GM19328 (cell line): ENCODE data around the gene RTCB.
"Not testable (repeated sequence)": the region's sequence is repeated elsewhere in the genome, so short reads cannot be mapped to it uniquely, and the experiment has no call there.

Experiments
- ATAC-seq: cut with Tn5 transposase; IDR thresholded peaks from one replicate; pipeline ENCODE4 v1.9.1; 2021; ENCODE audit warnings: mild to moderate bottlenecking, moderate library complexity; ENCODE audit not compliant: unreplicated experiment

RTCB gene

DNA sequence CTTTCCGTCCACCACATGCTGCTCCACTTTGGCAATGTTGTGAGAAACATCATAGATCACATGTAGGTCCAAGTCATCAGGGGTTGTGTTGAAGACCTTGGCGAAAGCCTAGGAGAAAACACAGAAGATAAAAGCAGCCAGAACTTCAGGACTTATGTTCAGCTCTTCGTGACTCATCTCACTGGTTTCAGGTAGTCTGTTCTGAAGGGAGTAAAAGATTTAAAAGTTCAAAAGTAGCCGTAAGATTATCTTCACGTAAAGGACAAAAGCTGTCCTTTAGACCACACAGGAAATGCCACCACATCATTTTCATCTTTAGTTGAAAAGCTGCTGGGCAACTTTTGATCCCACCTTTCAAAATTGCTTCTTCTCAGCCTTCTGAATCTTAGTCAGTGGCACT, 16.9 kb downstream of the RTCB start:
- ATAC-seq = no peak

DNA sequence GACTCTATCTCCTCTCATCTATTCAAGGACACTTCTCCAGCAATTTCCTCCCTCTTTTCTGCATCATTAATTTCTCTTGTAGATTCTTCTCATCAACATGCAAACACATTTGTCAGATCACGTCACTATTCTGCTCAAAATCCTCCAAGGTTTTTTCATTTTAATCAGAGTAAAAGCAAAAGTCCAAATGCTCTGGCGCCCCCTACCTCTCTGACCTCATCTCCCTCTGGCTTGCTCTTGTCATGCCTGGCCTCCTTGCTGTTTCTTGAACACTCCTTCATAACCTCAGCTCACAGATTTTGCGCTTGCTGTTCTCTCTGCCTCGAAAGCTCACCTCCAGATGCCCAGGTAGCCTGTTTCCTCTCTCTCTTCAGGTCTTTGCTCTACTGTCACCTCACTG, 22.4 kb downstream of the RTCB start:
- no peak for ATAC-seq

DNA sequence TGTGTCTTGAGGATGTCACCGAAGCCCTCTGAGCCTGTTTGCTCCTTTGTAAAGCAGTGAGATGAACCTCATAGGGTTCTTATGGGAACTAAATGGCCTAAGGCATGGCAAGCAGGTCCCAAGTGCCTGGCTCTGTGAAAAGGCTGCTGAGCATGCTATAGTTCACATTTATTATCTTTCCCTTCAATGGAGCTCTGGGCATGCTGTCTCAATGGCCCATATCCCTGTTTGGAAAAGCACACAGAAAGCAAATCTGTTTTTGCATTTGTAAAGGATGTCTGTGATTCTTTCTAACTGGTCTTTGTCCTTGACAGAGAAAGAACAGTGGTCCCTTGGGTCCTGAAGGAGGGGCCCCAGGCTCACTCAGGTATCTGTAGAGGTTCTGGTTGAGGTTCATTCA, 26.4 kb downstream of the RTCB start:
- ATAC-seq = no peak

DNA sequence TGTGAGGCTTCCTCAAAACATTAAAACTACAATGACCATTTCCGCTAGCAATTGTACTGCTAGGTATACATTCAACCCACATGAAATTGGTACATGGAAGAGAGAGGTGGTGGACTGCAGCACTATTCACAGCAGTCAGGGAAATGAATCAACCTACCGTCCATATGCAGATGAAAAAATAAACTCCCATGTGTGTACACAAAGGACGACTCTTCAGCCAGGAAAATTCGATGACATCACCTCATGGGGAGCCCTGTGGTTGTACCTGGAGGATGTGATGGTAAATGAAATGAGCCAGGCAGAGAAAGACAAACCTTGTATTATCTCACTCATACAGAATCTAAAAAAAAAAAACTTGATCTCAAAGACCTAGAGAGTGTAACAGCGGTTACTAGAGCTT, 31.1 kb downstream of the RTCB start:
- no peak for ATAC-seq

DNA sequence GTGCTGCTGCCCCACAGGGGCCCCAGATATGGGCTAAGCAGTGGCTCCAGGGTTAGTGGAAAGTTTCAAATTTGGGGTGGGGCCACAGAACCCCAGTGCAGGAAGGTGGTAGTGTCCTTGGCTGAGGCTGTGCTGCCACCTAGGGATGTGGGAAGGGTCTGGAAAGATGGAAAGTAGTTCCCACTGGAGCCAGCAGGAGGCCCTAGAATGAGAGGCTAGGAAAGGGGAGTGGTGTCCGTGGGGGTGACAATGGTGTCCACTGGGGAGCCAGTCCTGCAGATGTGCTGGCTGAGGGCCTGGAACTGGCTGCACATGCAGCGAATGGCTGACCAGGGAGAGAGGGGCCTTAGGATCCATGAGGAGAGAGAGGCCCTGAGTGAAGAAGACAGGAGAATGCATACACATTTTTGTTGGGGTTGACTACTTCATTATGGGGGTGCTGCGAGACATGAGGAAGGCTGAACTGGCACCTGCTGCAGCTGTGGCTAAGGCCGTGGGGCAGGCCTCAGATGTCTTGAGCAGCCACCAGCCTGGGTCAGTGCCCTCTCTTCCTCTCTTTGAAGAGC, 33.3 kb downstream of the RTCB start:
- ATAC-seq = no peak

DNA sequence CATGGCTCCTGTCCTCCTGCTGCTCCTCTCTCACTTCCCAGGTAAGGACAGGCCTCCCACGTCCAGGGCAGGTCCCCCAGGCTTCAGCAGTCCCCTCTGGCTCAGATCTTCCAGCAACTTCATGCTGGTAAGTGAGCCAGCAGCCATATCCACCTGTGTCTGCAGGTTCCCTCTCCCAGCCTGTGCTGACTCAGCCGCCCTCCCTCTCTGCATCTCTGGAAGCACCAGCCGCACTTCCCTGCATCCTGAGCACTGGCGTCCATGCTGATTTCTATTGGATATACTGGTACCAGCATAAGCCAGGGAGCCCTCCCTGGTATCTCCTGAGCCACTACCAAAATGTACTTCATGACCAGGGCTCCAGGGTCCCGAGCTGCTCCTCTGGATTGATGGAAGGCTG, 35.4 kb downstream of the RTCB start:
- ATAC-seq = no peak

DNA sequence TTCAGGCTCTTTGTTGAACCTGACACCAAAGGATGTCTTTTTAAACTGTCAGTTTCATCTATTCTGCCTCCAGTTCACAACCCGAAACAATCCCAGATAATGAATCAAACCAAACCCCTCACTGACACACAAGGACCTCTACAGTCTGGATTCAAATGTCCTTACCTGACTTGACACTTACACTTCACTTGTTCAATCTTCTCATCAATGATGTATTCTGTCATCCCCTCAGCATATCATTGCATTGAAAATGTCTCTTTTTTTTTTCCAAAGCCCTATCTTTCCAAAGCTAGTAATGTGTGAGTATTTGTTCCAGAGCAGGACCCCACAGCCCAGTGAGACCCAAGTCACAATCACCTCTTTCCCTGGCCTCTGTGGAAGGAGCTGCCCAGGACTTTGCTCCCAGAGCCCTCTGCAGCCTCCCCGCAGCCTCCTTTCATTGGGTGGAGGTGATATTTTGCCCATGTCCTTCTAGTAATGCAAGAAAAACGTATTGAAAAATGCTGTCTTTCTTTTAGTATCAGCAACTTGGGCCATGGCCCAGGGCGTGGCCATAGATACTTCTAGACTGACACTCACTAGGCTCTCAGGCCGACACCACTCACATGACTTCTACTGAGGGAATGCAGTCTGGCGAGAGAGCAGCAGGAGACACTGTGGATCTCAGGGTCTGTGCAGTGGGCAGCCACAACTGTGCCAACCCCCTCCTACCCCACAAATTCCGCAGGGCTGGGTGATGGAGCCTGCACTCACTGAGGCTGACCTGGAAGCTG, 36.2 kb downstream of the RTCB start:
- no peak for ATAC-seq

DNA sequence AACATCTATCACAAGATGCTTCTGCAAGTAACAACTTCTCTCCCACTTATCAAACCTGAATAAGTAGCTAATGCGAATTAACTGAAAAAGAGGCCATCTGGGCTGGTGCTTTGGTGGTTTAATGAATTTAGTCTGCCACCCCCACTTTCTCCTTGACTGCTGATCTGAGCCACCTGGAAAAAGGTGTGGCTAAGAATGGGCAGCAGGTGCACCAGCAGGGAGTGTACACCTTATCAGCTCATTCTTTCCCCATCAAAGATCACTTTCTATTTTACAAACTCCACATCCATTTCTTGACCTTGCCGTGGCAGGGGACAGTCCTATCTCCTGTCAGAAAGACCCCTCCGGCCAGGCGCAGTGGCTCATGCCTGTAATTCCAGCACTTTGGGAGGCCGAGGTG, 47.8 kb downstream of the RTCB start:
- no peak for ATAC-seq

DNA sequence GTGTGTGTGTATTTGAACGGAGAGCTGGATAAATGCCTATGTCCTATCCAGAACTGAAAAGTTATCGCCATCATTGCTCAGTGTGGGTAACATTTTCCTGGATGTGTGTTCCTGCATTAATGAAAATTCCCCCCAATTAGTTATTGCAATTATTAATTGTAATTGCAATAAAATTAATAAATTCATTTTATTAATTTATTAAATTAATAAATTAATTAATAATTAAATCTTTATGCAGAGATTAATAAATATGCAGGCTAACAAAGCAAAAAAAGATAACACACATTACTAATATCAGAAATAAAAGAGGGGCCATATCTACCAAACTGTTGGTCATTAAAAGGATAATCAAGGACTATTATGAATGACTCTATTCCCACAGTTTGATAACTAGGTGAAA, 50.8 kb downstream of the RTCB start:
- no peak for ATAC-seq

DNA sequence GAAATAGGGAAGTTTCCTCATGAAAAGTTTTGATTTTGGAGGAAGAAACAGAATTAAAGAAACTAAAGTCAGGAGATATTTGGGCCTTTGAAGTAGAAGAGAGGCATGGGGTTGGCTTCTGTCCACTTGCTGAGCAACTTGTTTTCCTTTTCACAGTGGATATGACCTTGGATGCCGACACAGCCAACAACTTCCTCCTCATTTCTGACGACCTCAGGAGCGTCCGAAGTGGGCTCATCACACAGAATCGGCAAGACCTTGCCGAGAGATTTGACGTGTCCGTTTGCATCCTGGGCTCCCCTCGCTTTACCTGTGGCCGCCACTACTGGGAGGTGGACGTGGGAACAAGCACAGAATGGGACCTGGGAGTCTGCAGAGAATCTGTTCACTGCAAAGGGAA, 52.0 kb downstream of the RTCB start:
- not testable (repeated sequence) for ATAC-seq

DNA sequence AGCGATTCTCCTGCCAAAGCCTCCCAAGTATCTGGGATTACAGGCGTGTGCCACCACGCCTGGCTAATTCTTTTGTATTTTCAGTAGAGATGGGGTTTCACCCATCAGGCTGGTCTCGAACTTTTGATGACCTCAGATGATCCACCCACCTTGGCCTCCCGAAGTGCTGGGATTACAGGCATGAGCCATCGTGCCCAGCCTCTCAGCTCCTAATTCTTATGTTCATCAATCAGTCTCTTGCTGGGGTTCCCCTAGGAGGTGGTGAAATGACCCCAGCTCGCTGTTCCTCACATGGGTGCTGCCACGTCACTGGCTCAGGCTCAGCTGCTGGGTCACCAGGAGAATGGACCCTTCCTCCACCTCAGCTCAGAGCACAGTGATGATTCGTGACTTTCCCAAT, 54.5 kb downstream of the RTCB start, which contains the start of gene RFPL3:
TSS of gene RFPL3 (plus strand) at position 301 of the 400 bp plus-strand sequence. CDS start 205 bp downstream, outside the sequence.
- ATAC-seq = not testable (repeated sequence)

DNA sequence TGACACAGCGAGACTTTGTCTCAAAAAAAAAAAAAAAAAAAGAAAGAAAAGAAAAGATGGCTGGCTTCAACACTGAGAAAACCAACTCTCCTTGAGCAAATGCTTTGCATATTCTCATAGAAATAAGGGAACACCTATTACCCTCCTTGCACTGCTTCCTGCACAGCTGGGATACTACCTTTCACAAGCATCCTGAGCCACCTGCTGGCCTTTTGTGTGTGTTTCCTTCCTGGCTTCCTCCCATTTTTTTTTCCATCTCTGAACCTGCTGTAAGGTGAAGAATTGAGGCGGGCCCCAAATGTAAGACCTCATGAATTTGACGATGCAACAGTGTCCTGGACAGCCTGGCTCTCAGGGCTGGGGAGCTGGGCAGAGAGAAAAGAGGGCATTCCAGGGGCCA, 56.3 kb downstream of the RTCB start:
- no peak for ATAC-seq

DNA sequence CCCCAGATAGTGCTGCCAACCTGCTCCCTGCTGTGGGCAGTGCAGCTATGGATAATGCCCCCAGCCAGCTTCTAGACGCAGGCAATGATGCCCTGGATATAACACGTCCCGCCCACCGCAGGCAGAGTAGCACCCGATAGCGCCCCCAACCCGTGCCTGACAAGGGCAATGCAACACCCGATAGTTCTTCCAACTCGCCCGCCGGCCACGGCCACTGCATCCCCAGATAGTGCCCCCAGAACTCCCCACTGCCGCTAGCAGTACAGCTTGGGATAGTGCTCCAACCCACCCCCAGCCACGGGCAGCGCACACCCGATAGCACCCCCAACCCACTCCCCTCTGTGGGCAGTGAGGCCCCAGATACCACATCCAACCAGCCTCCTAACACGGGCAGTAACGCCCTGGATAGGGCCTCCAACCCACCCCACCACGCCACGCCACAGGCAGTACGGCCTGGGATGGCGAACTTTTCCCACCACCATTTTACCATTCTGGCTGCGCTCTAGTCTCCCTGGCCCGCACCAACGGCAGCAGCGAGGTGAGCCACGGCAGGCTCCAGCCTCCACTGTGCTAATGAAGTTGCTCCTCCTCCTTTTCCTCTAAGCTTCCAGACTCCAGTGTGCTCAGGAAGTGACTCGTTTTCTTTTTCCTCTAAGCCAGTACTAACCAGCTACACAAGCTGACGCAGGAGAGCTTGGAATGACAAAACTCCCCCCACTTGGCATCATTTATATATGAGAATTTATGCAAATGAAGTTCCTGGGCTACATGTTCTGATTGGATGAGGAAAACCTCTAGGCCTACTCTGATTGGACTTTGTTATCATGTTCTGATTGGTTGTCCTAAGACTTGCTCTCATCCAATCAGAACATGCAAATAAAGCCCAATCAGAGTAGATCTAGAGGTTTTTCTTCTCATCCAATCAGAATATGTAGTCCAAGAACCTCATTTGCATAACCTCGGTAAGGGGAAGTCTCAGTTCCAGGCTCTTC, 57.4 kb downstream of the RTCB start:
- ATAC-seq = no peak

DNA sequence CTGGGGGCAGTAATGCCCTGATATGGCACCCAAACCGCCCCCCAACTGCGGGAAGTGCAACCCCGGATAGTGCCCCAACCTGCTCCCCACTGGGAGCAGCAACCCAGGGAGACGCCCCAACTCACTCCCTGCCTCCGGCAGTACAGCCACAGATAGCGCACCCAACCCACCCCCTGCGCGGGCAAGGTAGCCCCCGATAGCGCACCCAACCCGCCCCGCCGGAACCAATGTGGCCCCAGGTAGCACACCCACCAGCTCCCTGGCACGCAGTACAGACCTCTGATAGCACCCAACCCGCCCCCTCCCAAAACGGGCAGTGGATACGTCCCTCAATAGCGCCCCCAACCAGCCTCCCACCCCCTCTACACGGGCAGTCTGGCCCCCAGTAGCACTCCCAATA, 58.2 kb downstream of the RTCB start:
- no peak for ATAC-seq

DNA sequence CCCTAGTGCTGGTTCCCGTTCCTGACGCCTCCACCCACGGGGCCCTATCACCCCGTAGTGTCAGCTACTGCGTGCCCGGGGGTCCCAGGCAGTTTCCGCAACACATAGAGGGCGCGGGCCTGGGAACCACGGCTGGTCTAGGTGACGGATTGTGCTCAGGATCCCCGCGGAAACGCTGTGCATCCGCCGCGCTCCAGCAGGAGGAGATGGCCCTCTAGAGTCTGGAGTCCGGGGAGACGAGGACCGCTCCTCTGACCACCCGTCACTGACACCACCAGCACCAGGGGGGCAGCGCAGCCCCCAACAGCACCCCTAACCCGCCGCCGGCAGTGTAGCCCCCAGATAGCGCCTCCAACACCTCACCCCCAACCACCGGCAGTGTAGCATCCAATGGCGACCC, 58.8 kb downstream of the RTCB start:
- no peak for ATAC-seq

DNA sequence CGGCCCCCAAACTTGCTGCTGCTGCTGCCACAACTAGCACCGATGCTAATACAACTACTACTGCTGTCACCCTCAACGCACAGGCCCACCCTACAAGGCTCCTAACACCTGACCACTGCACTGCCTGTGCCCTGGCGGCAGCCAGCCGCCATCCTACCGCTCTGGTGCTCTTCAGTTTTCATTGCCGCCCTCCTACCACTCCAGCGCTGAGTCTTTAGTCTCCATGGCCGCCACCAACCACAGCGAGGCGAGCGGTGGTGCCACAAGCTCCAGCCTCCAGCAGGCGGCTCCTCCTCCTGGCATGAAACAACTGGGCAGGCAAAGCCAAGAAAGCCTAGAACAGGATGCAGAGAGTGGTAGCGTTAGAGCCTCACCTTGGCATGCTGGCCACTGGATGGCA, 59.4 kb downstream of the RTCB start:
- no peak for ATAC-seq

DNA sequence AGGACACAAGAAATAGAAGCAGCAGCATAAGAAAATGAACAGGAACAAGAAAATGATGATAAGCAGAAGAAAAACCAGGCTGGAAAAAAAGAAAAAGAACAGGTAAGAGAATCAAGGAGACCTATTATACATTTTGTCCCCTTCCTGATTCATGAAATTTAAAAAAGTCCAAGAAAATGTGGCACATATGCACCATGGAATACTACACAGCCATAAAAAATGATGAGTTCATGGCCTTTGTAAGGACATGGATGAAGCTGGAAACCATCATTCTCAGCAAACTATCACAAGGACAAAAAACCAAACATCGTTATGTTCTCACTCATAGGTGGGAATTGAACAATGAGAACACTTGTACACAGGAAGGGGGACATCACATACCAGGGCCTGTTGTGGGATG, 60.2 kb downstream of the RTCB start:
- ATAC-seq = not testable (repeated sequence)

DNA sequence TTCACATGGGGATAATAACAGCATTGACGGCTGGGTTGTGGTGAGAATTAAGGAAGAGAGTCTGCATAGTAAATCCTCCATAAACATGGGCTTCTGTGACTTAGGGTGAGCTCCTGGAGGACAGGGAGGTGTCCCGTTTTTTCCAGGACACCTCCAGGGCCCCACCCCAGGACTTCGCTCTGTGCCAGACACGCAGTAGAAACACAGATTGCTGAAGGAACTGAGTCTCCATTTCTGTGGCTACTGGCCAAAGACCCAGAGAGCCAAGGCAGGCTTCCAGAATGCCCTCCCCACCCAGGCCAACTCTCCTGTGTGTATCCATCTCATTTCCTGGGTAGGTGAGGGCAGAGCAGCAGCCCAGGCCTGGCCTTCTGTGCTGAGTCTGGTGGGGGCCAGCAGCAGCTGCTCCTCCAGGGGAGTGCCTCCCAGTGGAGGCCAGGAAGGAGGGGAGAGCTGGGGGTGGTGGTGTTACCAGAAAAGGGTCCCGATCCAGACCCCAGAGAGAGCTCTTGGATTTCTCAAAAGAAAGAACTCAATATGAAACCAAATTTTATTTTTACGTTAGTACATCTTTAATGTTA, 63.9 kb downstream of the RTCB start:
- ATAC-seq = no peak

DNA sequence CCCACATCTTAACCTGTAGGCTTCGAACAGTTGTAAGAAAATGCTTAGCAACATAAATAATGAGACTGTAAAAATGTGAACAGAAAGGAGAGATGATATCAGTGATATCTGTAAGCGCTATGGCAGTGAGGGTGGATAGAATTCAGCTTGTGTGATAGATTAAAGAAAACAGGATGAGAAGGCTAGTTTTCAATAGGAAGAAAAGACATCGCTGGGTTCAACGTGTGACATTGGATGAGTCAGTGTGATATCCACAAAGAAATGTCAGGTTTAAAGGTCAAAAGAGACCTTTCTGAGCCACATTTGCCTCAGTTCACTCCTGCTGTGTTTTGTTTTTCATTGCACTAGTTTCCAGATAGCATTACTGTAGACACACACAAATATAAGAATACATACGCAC, 68.1 kb downstream of the RTCB start:
- no peak for ATAC-seq

DNA sequence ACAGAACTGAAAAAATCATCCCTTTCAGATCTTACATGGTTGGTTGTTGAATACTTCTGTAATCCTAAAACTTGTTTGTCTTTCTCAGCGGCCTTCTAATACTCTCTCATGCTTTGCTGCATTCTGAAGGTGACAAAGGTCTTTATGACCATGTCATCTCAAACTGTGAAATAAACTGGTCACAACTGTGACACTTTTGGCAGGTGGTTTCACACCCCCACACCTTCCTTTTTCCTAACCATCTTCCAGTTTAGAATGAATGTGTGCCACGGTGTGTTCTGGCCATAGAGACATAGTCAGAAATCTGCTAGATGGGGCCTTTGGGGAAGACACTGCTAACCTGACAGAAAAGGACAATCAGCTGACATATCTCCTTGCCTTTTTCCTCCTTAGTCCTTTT, 69.1 kb downstream of the RTCB start:
- ATAC-seq = no peak

DNA sequence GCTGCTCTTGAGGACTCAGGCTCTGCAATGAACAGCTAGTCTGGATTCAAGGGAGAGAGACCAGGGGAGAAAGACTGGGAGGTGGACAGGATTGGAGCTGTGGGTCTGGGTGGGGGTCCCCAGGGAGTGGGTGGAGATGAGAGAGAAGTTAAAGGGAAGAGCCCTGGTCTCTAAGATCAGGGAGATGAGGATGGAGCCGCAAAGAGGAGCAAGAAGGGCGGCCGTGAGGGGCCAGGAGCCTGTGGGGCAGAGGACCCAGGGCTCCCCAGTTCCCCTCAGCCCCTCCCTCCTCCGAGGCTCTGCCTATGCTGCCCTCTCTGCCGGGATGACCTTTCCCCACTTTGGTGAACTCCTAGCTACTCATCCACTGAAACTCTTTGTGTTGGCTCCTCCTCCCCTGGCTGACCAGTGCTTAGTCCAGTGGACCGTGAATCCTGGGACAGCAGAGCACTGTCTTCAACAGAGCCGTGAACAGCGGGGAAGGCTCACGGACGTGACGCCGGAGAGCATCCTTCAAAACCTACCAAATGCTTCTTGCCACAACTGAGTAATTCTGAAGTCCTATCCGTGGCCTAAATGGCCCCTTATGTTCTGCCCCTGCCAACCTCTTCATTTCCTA, 70.8 kb downstream of the RTCB start:
- ATAC-seq = no peak
